ENCODE measurements around the gene PARD3. TPM values are rescaled to one million over a fixed set of nuclear protein-coding genes. Genes with fewer than 3 reads are reported as not detected.

Gene PARD3
- total RNA-seq, 2 donors from 2014 or later = 36.1 to 48.5 TPM

DNA sequence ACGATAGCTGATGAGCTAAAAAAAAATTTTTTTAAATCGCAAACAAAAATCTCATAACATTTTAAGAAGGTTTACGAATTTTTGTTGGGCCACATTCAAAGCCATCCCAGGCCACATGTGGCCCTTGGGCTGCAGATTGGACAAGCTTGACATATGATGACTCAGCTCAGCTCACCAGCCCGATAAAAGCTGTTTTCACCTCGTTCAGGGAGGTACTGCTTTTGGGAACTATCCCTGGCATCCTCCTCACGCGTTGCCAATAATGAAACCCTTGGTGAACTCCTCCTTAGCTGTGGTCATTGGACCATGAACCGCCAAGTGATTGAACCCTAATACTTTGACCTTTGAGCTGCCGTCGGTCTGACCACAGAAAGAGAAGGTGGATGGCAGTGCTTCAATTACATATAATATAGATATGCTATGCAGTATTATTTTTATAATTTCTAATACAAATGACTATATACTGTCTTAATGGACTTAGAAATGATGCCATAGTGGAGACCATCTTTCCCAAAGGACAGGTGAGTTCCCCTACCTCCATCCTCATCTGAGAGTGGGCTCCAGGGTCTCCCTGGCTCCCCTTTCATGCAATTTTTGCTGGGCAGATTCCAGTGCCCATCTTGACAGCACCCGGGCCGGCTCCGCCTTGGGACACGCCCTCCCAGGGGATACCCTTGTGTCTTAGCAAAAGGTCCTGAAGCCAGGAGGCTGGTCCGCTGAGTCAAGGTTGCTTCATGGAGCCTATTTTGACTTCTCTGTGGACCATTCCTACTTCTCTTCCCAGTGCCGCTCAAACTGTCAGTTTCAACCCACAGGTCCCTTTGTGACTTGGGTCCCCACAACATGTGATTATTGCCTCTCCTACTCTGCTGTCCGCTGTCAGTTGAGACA is 707.2 kb downstream of the PARD3 start:
- Histone ChIP-seq H3K27me3 (no peaks in the 10 kb centered on the region), H3K4me3 (no peak overlapping the region), H3K4me1 (no peaks in the 10 kb centered on the region), H3K27ac (no peak overlapping the region), H3K9me3 (no peaks in the 10 kb centered on the region), H3K36me3 (replicated peaks in 1 of 2; ENCODE audit: insufficient read depth in 1 of 2, low read depth in 2 of 2) (peaks cover 0 to 2% of the 10 kb centered on the region in 2 donors)
- intact Hi-C loops (cut with DNase I) = no loop called here
- no peak for DNase-seq
- TF ChIP-seq, protein P1, sequence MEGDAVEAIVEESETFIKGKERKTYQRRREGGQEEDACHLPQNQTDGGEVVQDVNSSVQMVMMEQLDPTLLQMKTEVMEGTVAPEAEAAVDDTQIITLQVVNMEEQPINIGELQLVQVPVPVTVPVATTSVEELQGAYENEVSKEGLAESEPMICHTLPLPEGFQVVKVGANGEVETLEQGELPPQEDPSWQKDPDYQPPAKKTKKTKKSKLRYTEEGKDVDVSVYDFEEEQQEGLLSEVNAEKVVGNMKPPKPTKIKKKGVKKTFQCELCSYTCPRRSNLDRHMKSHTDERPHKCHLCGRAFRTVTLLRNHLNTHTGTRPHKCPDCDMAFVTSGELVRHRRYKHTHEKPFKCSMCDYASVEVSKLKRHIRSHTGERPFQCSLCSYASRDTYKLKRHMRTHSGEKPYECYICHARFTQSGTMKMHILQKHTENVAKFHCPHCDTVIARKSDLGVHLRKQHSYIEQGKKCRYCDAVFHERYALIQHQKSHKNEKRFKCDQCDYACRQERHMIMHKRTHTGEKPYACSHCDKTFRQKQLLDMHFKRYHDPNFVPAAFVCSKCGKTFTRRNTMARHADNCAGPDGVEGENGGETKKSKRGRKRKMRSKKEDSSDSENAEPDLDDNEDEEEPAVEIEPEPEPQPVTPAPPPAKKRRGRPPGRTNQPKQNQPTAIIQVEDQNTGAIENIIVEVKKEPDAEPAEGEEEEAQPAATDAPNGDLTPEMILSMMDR (IDR thresholded peaks at IDR 0.05) = no peak
- no peak for TF ChIP-seq POLR2A (IDR thresholded peaks at IDR 0.05)
- 90 to 93% methylated on average over 17 of the region's 17 CpGs for WGBS, 2 donors
- ATAC-seq = no peak

DNA sequence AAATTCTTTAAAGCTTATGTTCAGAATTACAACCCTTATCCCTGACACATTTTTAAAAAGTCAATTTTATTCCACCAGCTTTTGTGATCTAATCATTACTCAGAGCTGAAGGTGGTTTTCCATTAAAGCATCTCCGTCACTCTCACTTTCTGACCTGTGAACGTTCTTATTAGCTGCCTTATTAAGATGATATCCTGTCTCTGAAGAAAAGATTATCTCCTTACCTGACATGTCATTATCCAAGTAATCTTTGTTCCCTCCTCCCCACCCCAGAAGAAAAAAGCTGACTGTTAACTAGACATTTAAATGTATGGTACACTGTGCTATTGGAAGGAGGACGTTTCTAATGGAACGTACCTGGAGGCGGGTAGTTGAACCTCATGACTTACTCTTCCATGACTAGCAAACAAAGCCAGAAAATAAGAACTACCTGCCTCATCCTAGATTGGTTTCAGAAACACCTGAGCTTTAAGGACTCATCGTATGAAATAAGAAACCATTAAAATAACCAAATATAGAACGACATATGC is 708.7 kb downstream of the PARD3 start:
- H3K4me3 ChIP-seq = no peak overlapping the region
- no peak for TF ChIP-seq POLR2A (IDR thresholded peaks at IDR 0.05)
- TF ChIP-seq, protein P1 (IDR thresholded peaks at IDR 0.05) = no peak
- no peak for ATAC-seq
- WGBS, 2 donors = 81 to 86% methylated on average over 7 of the region's 7 CpGs
- peaks cover 0 to under 1% of the 10 kb centered on the region in 2 donors for H3K36me3 ChIP-seq (replicated peaks in 1 of 2; ENCODE audit: insufficient read depth in 1 of 2, low read depth in 2 of 2)
- intact Hi-C loops (cut with DNase I) = no loop called here
- H3K4me1 ChIP-seq = no peaks in the 10 kb centered on the region
- no peak overlapping the region for H3K27ac ChIP-seq
- H3K9me3 ChIP-seq = no peaks in the 10 kb centered on the region
- DNase-seq = no peak
- H3K27me3 ChIP-seq = no peaks in the 10 kb centered on the region

- DNase-seq = no peak
- TF ChIP-seq, protein P1 (IDR thresholded peaks at IDR 0.05) = no peak
- TF ChIP-seq POLR2A (IDR thresholded peaks at IDR 0.05) = no peak
Measured at GRCh38 chr10:34104829-34105572, 710.1 kb downstream of the PARD3 start.

DNA sequence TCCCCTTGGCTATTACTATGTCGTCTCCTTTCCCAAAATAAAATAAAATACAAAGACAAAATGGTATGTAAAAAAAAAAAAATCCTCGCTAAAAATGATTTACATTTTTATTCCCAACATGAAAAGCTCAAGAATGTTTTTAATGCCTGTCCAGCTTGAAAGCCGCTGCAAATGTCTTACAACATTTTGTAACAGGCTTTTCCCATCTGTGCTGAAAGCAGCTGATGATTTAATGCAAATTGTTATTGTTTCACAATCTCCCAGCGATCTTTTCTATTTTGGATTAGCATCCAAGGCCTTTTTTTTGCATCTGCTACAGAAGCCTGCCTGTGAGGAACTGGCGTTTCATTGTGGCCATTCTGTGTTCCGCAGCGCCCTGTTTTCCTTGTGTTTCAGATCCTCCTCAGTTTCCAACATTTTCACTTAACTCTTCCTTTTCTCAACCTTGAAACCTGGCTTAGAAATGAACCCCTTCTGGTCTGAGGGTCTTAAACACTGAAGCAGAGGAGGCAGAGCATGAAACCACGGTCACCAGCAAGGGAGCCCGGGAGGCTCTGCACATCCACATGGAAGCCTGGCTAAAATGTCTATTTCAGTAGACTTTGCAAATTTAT is 712.1 kb downstream of the PARD3 start:
- no peaks in the 10 kb centered on the region for H3K27me3 ChIP-seq
- no peak for TF ChIP-seq POLR2A (IDR thresholded peaks at IDR 0.05)
- TF ChIP-seq, protein P1 (IDR thresholded peaks at IDR 0.05) = no peak
- H3K4me3 ChIP-seq = no peak overlapping the region
- ATAC-seq = no peak
- no peaks in the 10 kb centered on the region for H3K36me3 ChIP-seq (replicated peaks in 1 of 2; ENCODE audit: insufficient read depth in 1 of 2, low read depth in 2 of 2)
- H3K4me1 ChIP-seq = no peaks in the 10 kb centered on the region
- H3K27ac ChIP-seq = no peak overlapping the region
- no peak for DNase-seq
- intact Hi-C loops (cut with DNase I) = no loop called here
- H3K9me3 ChIP-seq = peaks cover 0 to 6% (median 0%) of the 10 kb centered on the region in 3 donors
- WGBS, 2 donors = 76 to 87% methylated on average over 9 of the region's 9 CpGs

More at GRCh38 chr10:34104829-34105572, 710.1 kb downstream of the PARD3 start:
- intact Hi-C loops (cut with DNase I) = no loop called here
- Histone ChIP-seq H3K4me3 (no peak overlapping the region), H3K9me3 (no peaks in the 10 kb centered on the region), H3K36me3 (replicated peaks in 1 of 2; ENCODE audit: insufficient read depth in 1 of 2, low read depth in 2 of 2) (no peaks in the 10 kb centered on the region), H3K27me3 (no peaks in the 10 kb centered on the region), H3K27ac (no peak overlapping the region), H3K4me1 (no peaks in the 10 kb centered on the region)
- WGBS, 2 donors = 58 to 59% methylated on average over 16 of the region's 16 CpGs
- no peak for ATAC-seq
